NCI-H510A (cell line): Measurements from ENCODE around the gene HK1.
"Not testable (repeated sequence)": the region's sequence is repeated elsewhere in the genome, so short reads cannot be mapped to it uniquely, and the experiment has no call there.

ENCODE experiments used
- DNase-seq: peaks from one replicate; lab custom pipeline; 2025; lab: John Stamatoyannopoulos, UW

HK1 gene

DNA sequence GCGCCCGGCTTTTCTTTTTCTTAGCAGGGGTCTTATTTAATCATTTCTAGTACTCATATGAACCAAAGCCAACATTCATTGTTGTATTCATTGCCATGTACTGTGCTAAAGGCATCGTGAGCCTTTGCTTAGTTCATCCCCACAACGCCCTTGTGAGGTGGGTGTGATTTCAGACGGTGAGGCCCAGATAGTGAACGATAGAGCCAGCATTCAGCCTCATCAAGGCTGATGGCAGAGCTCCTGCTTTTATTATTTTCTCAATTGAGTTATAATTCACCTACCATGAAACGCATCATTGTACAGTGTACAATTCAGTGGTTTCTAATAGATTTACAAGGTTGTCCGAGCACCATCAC, 50.1 kb downstream of the HK1 start:
- DNase-seq = no peak

GRCh38 chr10:69328888-69329287, 50.6 kb downstream of the HK1 start:
- not testable (repeated sequence) for DNase-seq

DNA sequence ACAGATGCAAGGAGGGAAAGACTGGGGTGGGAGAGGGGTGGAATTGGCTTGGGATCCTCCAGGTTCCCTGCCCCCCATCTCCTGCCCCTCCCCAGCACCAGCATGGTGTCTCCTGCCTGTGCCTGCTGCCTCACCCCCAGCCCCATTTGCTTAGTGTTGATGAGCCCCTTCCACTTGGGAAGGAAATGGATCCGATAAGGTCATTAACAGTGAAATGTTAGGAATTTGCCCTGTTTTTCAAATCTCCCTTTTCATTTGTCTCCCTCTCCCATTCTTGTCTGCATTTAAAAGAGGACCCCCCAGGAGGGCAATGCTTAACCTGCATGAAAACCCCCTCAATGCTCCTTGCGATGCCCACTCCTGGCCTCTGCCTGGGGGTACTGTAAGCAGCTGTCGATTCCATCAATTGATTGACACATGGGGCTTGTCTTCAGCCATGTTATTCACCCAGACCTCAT, 51.5 kb downstream of the HK1 start:
- DNase-seq = no peak

DNA sequence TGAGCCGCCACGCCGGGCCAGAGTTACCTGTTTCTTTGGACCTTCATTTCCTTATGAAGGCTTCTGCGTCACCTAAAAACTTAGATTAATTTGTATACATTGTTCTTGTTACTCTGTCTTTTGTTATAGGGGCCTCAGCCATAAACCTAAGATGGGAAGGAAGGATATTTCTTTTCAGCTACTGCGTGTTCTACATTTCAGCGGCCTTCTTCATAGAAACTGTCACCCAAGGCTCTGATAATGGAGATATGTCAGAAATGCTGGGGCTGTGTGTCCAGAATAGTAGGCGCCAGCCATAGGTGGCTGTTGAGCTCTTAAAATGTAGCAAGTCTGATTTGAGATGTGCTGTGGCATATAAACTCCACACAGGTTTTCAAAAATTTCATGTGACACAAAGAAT, 52.9 kb downstream of the HK1 start:
- no peak for DNase-seq

DNA sequence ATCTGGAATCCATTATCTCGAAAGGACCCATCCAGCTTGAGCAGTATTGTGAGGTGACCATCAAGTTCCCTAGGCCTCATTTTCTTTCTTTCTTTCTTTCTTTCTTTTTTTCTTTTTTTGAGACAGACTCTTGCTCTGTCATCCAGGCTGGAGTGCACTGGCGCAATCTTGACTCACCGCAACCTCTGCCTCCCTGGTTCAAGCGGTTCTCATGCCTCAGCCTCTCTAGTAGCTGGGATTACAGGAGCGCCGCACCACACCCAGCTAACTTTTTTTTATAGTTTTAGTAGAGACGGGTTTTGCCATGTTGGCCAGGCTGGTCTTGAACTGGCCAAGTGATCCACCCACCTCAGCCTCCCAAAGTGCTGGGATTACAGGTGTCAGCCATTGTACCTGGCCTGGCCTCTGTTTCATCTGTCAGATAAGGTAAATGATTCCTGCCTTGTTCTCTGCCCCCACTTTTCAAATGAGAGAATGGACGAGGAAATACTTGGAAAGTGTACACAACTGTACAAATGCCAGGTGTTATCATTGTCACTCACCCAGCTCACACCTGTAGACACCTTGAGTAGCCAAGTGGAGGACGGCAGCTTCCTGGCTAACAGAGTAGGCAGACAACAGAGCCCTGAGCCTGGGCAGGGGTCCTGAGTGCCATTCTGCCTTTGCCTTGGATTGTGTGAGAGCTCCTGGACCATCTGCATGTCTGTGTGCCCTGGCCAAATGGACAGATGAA, 54.1 kb downstream of the HK1 start:
- DNase-seq = no peak

- no peak for DNase-seq
These were observed 54.9 kb downstream of the HK1 start for GRCh38 chr10:69333205-69333604.

DNA sequence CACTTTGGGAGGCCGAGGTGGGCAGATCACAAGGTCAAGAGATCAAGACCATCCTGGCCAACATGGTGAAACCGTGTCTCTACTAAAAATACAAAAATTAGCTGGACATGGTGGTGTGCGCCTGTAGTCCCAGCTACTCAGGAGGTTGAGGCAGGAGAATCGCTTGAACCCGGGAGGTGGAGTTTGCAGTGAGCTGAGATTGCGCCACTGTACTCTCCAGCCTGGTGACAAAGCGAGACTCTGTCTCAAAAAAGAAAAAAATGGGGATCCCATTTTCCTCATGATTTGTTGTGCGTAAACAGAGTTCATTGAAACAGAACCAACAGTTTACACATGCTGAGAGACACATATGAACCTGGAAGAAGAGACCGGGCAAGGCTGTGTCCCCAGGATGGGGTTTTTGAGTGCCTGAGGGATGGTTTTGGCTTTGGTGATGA, 55.6 kb downstream of the HK1 start:
- not testable (repeated sequence) for DNase-seq

GRCh38 chr10:69334302-69335062, 56.2 kb downstream of the HK1 start:
- DNase-seq = no peak

DNA sequence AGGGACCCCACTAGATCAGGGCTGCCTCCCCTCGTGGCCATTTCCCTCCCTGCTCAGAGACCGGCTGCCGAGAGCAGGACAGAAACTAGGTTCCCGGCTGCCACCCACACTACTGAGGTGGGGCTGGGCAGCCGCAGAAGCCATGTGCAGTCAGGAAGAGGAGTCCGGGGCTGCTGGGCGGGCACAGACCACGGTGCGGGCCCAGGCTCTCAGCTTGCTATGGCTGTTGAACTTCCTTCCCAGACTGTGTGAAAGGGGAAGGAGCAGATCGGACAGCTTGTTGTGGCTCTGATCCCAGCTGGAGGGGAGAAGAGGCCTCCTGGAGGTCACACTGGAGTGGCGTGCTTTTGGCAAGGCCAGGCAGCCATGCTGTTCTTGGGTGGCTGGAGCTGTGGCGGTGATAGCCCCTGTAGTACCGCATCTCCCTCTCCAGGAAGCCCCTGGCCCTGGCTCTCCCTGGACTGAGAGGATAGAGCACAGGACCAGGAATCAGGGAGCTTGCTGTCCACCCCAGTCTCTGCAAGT, 56.8 kb downstream of the HK1 start:
- DNase-seq = no peak

DNA sequence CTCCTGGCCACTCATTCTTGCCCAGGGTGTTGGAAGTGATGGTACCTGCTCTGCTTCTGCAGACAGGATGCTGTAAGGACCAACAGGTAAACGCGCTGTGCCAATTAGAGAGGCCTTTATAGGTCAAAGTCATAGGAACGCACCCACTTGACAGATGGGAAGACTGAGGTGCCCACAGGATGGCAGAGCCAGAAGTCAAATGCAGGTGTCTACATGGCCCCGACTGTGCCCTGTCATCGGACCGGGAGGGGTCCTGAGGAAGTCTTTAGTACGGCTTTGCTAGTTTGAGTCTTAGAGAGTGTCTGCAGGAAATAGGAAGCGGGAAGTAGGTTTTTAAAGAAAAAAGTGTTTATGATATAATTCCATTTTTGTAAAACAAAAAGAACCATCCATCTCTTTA, 57.3 kb downstream of the HK1 start:
- no peak for DNase-seq

DNA sequence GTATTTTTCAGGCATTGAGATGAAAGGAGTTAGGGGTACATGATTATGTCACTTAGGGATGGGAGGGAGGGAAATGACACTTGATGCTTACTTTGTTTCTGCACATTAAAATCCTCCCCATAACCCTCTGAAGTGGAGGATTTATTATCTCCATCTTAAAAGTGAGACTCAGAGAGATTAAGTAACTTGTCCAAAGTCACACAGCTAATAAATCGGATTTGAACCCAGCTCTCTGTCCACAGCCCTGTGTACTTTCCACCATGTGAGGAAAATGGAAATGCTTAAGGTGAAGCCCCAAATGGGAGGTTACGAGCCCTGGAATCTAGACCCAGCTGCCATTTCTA, 58.6 kb downstream of the HK1 start:
- no peak for DNase-seq

DNA sequence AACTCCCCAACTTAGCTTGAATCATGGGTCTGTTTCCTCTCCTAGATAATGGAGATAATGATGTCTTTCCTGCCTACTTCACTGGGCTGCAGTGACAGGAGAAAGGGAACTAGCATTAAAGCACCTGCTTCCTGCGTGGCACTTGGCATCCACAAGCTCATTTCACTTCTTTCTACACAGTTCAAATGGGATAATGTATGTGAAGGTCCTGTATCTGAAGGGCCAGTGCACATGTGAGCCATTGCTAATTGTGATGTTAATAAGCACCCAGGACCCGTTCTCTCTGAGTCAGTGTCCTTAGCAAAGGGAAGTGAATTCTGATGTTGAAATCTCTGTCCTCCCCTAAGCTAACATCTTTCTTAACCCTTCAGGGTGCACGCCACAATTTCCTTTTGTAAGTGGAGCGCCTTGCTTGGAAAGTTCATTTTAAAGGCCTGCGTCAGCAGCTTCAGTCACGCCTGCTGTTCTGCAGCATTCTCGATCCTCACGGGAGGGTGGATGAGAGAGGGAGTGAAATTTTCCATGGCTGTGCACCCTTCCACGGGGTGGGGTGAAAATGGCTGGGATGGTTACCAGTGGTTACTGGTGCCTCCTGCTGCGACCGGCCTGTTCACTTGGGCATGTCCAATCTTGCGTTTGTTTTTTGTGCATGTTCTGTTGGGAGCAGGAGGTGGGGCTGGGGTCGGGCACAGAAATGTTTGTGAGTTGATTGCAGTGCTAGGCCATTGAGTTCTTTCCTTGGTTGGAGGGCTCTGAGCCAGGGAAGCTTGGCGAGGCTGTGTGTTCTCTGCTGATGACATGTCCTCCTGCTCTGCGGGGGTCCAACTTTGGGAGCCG, 59.2 kb downstream of the HK1 start:
- no peak for DNase-seq

DNA sequence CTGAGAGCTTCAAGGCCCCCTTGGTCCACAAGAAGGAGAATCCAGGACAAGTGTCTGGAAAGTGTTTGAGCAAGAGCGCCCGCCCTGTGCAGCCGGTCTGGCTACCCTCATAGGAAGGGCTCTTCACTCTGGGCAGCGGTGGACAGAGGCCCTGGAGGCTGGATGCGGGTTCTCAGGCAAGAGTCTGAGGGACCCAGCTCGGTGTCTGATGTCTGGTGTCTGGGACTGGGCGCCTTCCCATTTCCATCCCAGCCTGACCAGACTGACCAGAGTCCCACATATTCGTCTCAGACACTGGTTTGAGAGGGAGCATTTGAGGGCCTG, 59.8 kb downstream of the HK1 start:
- DNase-seq = no peak

DNA sequence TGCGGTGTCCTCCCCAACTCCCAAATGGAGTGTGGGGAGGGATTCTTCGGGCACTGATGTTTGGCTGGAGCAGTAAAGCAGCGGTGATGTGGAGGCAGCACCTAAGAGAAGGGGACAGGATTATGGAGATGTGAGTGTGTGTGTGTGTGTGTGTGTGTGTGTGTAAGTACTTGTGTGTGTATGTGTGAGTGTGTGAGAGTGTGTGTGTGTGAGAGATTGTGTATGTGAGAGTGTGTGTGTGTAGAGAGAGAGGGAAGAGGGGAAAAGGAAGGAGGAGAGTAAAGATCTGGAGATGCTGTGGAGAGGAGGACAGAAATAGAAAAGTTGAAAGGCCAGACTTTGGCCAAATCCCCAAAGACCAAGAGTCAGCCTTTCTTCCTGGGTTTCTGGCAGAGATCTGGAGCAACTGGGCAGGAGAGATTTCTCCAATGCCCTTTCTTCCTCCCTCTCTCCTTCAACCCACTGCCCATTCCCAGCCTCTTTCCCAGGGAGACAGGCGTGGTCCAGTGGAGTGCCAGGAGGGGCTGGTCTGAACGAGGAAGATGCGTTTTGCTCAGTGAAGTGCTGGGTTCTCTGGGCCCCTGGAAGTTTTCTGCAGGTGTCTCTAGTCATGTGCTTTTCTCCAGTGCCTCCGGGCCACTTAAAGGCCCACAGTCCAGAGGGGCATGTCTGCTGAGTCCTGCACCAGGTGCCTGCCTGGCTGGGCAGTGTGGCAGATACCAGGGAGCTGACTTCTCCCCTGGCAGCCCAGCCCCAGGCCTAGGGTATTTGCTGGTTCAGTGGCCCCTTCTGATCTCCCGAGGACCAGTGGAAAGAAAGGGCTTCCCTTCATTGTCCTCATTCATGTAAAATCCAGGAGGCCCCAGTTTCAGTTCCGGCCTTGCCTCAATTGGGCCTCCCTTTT, 60.5 kb downstream of the HK1 start:
- DNase-seq = no peak

GRCh38 chr10:69340695-69341094, 62.4 kb downstream of the HK1 start:
- DNase-seq = no peak

GRCh38 chr10:69343905-69344304, 65.6 kb downstream of the HK1 start:
- DNase-seq = no peak

DNA sequence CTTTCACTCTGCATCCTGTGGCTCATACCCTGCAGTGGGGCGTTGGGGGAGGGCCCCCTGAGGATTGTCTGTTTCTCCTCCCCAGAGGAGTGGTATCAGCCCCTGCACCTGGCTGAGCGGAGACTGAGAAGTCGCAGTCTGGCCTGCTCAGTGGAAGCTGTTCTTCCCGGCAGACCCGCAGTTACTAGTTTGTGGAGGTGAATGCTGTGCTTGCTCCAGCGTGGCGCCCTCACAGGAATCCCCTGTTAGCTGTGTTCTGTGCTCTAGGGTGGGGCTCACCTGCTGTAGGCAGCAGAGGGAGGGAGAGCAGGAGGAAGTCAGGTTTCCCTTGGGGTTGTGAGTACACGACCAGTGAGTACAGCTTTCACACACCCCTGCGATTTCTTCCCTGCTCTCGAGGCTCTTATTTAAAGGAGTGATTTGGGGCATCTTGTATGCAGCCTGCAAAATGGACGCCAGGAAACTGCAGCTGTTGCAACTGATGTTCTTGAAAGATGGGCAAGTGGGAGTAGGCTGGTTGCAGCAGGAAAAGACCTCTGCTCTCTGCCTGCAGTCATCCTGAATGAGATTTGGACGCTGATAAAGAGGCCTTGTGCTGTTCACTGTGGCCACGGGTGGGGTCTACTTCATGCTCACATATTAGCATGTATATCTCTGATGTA, 66.4 kb downstream of the HK1 start:
- no peak for DNase-seq

- DNase-seq = peak; percentile 94
These were observed 67.1 kb downstream of the HK1 start for GRCh38 chr10:69345402-69345801.

DNA sequence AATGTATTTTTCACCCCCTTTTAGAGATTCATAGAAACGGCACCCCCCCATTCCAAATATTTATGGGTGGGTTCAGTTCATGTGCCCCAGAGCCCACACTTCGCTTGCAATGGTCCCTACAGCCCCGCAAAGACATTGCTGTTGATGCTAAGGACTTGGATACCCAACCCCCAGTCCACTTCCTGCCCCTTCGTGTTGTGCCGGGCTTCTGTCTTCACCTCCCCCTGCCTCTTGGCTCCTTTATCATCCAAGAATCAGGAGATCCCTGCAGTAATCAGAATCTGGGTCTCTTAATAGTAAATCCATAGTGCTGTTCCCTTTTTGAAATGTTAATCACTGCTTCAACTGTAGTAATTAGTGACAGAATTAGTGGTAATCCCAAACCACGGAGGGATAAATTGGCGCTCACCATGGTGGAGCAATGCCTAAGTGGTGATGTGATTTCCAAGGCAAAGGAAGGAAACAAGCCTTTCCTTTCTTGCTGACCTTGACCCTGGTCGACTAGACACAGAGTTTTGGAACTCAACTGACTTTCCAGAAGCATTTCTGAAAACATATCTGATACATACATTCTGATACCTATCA, 67.7 kb downstream of the HK1 start:
- no peak for DNase-seq

DNA sequence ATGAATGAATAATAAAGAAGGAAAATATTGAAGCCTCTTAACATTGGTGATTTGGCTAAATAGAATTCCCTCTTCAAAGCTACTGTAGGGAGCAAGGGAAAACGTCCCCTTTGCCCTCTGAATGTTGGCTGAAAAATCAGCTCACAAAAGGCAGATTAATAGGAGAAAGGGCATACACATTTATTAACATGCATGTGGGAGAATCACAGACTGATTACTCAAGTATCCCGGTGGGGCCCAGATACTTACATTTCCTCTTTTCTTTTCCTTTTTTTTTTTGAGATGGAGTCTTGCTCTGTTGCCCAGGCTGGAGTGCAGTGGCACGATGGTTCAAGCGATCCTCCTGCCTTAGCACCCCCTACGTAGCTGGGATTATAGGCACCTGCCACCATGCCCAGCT, 68.5 kb downstream of the HK1 start:
- no peak for DNase-seq
